K562 (cell line): ENCODE measurements around the gene NKD1. TPM values are rescaled to one million over a fixed set of nuclear protein-coding genes. Genes with fewer than 3 reads are reported as not detected.

Experiments used
- ATAC-seq: fragments of 200-7000 bp; cut with Tn5 transposase; 3 replicates; pipeline ENCODE4 v1.9.1; 2020; ENCODE audit warnings: moderate library complexity
- BruUV-seq: library from RNA; stranded (reverse); fragments of 400-500 nt; replicated peaks from 2 replicates; lab custom pipeline; 2021; lab: Mats Ljungman, UMichigan
- CTCF ChIA-PET: fragments of 300-600 bp; formaldehyde crosslinking; extraction: SDS; loops from one replicate; lab custom pipeline; 2021; ENCODE audit warnings: low intra/inter-chr PET ratio; lab: Yijun Ruan, JAX
- POLR2A ChIA-PET: fragments of 300-600, 350-650 bp; sonication (Branson Sonifier 250); formaldehyde crosslinking; extraction: SDS; loops from one replicate; lab custom pipeline; 2021; ENCODE audit warnings: antibody characterized with exemption, inconsistent platforms; lab: Yijun Ruan, JAX
- DNase-seq, 4 experiments: peaks; one replicate each; pipeline versions ENCODE4 v3.0.0 to v3.0.0-alpha.2; 2011 to 2018; ENCODE audit warnings: low spot score in 3 of 4, mixed read lengths in 3 of 4; ENCODE audit errors: extremely low read depth in 1 of 4
- FAIRE-seq: peaks from 2 replicates; lab custom pipeline; 2011; peaks lifted over from hg19 to GRCh38; lab: Jason Lieb, UNC
- H2AFZ ChIP-seq: 2 replicates; pipeline ENCODE4 v1.6.0; 2011; ENCODE audit warnings: low read depth, low read length, control low read depth, inconsistent platforms
- H3K27ac ChIP-seq: fragments of 200-600 bp; 3 replicates; pipeline ENCODE4 v1.8.0; 2011; ENCODE audit warnings: low read depth, mild to moderate bottlenecking, control low read depth, inconsistent platforms, low read length, moderate library complexity, mixed read lengths; ENCODE audit errors: extremely low read depth
- H3K27me3 ChIP-seq, 2 experiments: fragments of 300-600 bp in 1 of 2; 2 replicates in 1 of 2; 3 replicates in 1 of 2; pipeline versions ENCODE4 v1.6.0 to v1.8.0; 2011; ENCODE audit warnings: inconsistent platforms in 2 of 2, low read length in 2 of 2, mild to moderate bottlenecking in 1 of 2, mixed read lengths in 1 of 2, moderate library complexity in 1 of 2; ENCODE audit not compliant: control insufficient read depth in 2 of 2, insufficient read depth in 2 of 2
- H3K36me3 ChIP-seq: fragments of 300-600 bp; 3 replicates; pipeline ENCODE4 v1.8.0; 2011; ENCODE audit warnings: mild to moderate bottlenecking, low read length, inconsistent platforms; ENCODE audit not compliant: control insufficient read depth, insufficient read depth
- H3K4me1 ChIP-seq, 2 experiments: fragments of 200-600 bp in 1 of 2; replicated peaks in 1 of 2; 2 replicates in 1 of 2; 3 replicates in 1 of 2; pipeline versions ENCODE4 v1.5.1 to v1.8.0; 2011; ENCODE audit warnings: inconsistent platforms in 2 of 2, low read length in 2 of 2, mild to moderate bottlenecking in 1 of 2, mixed read lengths in 1 of 2, moderate library complexity in 1 of 2; ENCODE audit not compliant: control insufficient read depth in 2 of 2, insufficient read depth in 2 of 2
- H3K4me2 ChIP-seq: 2 replicates; pipeline ENCODE4 v1.6.1; 2011; ENCODE audit warnings: low read length, control low read depth, inconsistent platforms, mixed read lengths; ENCODE audit not compliant: insufficient read depth
- H3K4me3 ChIP-seq: fragments of 200-600 bp; sonication (generic), shearing (Covaris generic); 2 replicates; pipeline ENCODE4 v1.5.1; 2016; ENCODE audit warnings: control low read depth, inconsistent platforms
- H3K79me2 ChIP-seq: fragments of 200-600 bp; 3 replicates; pipeline ENCODE4 v1.8.0; 2011; ENCODE audit warnings: low read length, inconsistent platforms; ENCODE audit not compliant: control insufficient read depth, insufficient read depth
- H3K9ac ChIP-seq, 2 experiments: 2 replicates each; pipeline versions ENCODE4 v1.6.0 to v1.6.1; 2011; ENCODE audit warnings: low read depth in 2 of 2, low read length in 2 of 2, control low read depth in 1 of 2, inconsistent platforms in 1 of 2, mild to moderate bottlenecking in 1 of 2, mixed read lengths in 1 of 2; ENCODE audit not compliant: insufficient read depth in 1 of 2
- H3K9me1 ChIP-seq: one replicate; pipeline ENCODE4 v1.6.0; 2011; ENCODE audit warnings: inconsistent platforms, mild to moderate bottlenecking, low read length, moderate library complexity; ENCODE audit not compliant: control insufficient read depth, insufficient read depth
- H3K9me3 ChIP-seq: replicated peaks from 2 replicates; pipeline ENCODE4 v1.5.1; 2011; ENCODE audit warnings: low read depth, low read length, inconsistent platforms; ENCODE audit not compliant: control insufficient read depth, insufficient read depth
- H4K20me1 ChIP-seq: replicated peaks from 2 replicates; pipeline ENCODE4 v1.6.1; 2011; ENCODE audit warnings: low read length, inconsistent platforms, mixed read lengths; ENCODE audit not compliant: control insufficient read depth, insufficient read depth
- GATA2 ChIP-seq: sonication (generic); formaldehyde crosslinking; IDR thresholded peaks from 2 replicates; pipeline ENCODE4 v1.4.0; 2020; ENCODE audit warnings: mild to moderate bottlenecking, missing genetic modification reagents
- SAFB ChIP-seq: fragments of 200-400 bp; formaldehyde crosslinking; IDR thresholded peaks from 2 replicates; pipeline ENCODE4 v1.6.1; 2017; ENCODE audit warnings: low read depth, low read length, borderline replicate concordance
- TEAD2 ChIP-seq: fragments of 450-650 bp; IDR thresholded peaks from 2 replicates; pipeline ENCODE4 v1.6.1; 2016; ENCODE audit warnings: missing genetic modification characterization, control low read depth, missing compliant biosample characterization
- ZNF518B ChIP-seq: fragments of 250-450 bp; sonication (Bioruptor Pico); IDR thresholded peaks from 2 replicates; pipeline ENCODE4 v1.5.0; 2021; ENCODE audit warnings: mild to moderate bottlenecking, moderate library complexity
- WGBS: fragments of 100-300 bp; shearing (Covaris generic); methylation state at CpG from one replicate; pipeline ENCODE4 v1.1.6; 2016; ENCODE audit warnings: low coverage, mixed read lengths; ENCODE audit not compliant: insufficient coverage; ENCODE audit errors: missing lambda C conversion rate; 5-methylcytosine and 5-hydroxymethylcytosine counted together
- in situ Hi-C: fragments of 300-500 bp; cut with MboI; formaldehyde crosslinking; loops from 4 replicates; pipeline ENCODE4 v1.15.0; 2018; ENCODE audit warnings: inconsistent platforms, mixed read lengths
- intact Hi-C: fragments of 100-400 bp; cut with micrococcal nuclease; formaldehyde crosslinking; loops from 2 replicates; pipeline ENCODE4 v1.14.2; 2022
- polyA plus RNA-seq, 8 experiments: library from polyadenylated mRNA; depleted of rRNA in 4 of 8; stranded (reverse) in 5 of 8; unstranded in 3 of 8; fragments of >200 nt; fragmentation: Nextera tagmentation in 2 of 8; fragmentation: Illumina TruSeq in 1 of 8; extraction: Ambion mirVana in 2 of 8; extraction: Trizol in 1 of 8; gene quantifications; 2 replicates each; pipeline versions ENCODE4 v1.2.1 to v1.2.3, GENCODE V29; 2011 to 2014; ENCODE audit warnings: inconsistent platforms in 1 of 8, missing spikeins in 1 of 8
- total RNA-seq, 7 experiments: library from RNA; depleted of rRNA in 6 of 7; stranded (reverse); fragments of >200 nt in 6 of 7; fragmentation: Illumina TruSeq in 2 of 7; extraction: Trizol in 2 of 7; gene quantifications; 2 replicates each; pipeline versions ENCODE4 v1.2.1 to v1.2.3, GENCODE V29; 2011 to 2021; ENCODE audit warnings: low replicate concordance in 1 of 7

NKD1 gene
- total and polyA plus RNA-seq, 9 of the 15 experiments (the other 6 are each of a cell fraction or from before 2014, with no cell fraction given) = under 0.01 to 0.24 (median 0.04) TPM; not detected in 2

- TF ChIP-seq ZNF518B (CRISPR knock-in tag) = no peak
- TF ChIP-seq SAFB = no peak
- TF ChIP-seq TEAD2 (tag) = no peak
Observed at GRCh38 chr16:50499254-50499653, 48.9 kb upstream of the NKD1 start (continued).

- no peaks in the 10 kb centered on the region for H4K20me1 ChIP-seq
- H2AFZ ChIP-seq = no peak overlapping the region
- intact Hi-C loops = no loop called here
- TF ChIP-seq GATA2 (CRISPR knock-in tag) = no peak
- H3K9me1 ChIP-seq = no peaks in the 10 kb centered on the region
- H3K36me3 ChIP-seq = no peaks in the 10 kb centered on the region
- in situ Hi-C loops = loop anchor here (25.0 kb wide), 1 partner anchor 288 kb away; no protein-coding TSS in a partner anchor
- H3K27me3 ChIP-seq = peaks cover 5 to 40% of the 10 kb centered on the region in 2 experiments; a peak in 4 of 5 replicates
- no peaks in the 10 kb centered on the region for H3K79me2 ChIP-seq
- no TSS peak for BruUV-seq
- FAIRE-seq (no peak), DNase-seq (no peak), ATAC-seq (no peak)
- no peaks in the 10 kb centered on the region; a peak in 1 of 5 replicates for H3K4me1 ChIP-seq
- no peak overlapping the region for H3K4me3 ChIP-seq
- no peaks in the 10 kb centered on the region for H3K9me3 ChIP-seq
- POLR2A ChIA-PET = interaction anchor here (0.6 kb wide), 1 partner anchor 86 kb away, joined by 4 read pairs; no protein-coding TSS in a partner anchor
- no peak overlapping the region for H3K4me2 ChIP-seq
- no peak overlapping the region for H3K27ac ChIP-seq
- no peak overlapping the region for H3K9ac ChIP-seq
- CTCF ChIA-PET = no interaction called here
- 2% methylated on average over 7 of the region's 7 CpGs for WGBS
Observed at GRCh38 chr16:50500171-50500874, 47.9 kb upstream of the NKD1 start.
